ENCODE measurements around the gene TLK2.

Gene TLK2

DNA sequence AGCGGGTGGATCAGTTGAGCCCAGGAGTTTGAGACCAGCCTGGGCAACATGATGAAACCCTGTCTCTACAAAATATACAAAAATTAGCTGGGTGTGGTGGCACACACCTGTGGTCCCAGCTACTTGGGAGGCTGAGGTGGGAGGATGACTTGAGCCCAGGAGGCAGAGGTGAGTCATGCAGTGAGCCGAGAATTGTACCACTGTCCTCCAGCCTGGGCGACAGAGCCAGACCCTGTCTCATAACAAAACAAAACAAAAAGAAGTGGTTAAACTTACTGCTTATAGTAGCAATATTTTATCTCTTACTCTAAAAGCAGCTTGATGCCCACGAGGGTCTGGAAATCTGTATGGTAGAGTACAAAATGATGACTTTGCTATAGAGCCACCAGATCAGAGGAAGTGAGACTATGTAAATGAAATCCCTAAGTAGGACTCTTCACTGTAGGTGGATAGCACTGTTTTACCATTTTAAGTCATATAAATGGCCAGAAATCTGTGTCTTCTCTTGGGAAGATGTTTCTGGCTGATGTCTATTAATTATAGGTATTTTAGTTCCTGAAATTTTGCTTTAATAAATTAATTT lies 88.5 kb downstream of the TLK2 start:
- peaks cover 50 to 77% of the 10 kb centered on the region in 2 experiments for H3K36me3 ChIP-seq (ENCODE audit: control insufficient read depth in 2 of 2, insufficient read depth in 1 of 2, low read length in 2 of 2)
- TF ChIP-seq SETDB1 (IDR thresholded peaks at IDR 0.05; ENCODE audit: insufficient read length, low read length): peak; percentile 50
- TF ChIP-seq OVOL3 (tag by site-specific recombination; IDR thresholded peaks at IDR 0.05): no peak
- ChIA-PET CTCF (no interaction called here), POLR2A (no interaction called here)
- H3K27ac ChIP-seq (ENCODE audit: extremely low read depth, low read depth, low read length): no peak overlapping the region
- H3K4me1 ChIP-seq (ENCODE audit: control insufficient read depth, insufficient read depth, low read length): no peaks in the 10 kb centered on the region
- no peaks in the 10 kb centered on the region for H3K9me3 ChIP-seq (ENCODE audit: control insufficient read depth, insufficient read depth, low read depth, low read length)
- H3K4me3 ChIP-seq (ENCODE audit: low read depth, low read length): no peak overlapping the region

- H3K27ac ChIP-seq (ENCODE audit: extremely low read depth, low read depth, low read length): no peak overlapping the region
- CTCF ChIA-PET: interaction anchor here (0.6 kb wide), 1 partner anchor 18 kb away, joined by 3 read pairs; no protein-coding TSS in a partner anchor
These were observed 93.9 kb downstream of the TLK2 start for GRCh38 chr17:62572488-62572887.

More at GRCh38 chr17:62572488-62572887, 93.9 kb downstream of the TLK2 start:
- POLR2A ChIA-PET: interaction anchor here (0.6 kb wide), 1 partner anchor 133 kb away, joined by 3 read pairs; no protein-coding TSS in a partner anchor
- H3K4me3 ChIP-seq (ENCODE audit: low read depth, low read length): no peak overlapping the region
- TF ChIP-seq ZNF521 (tag by site-specific recombination; IDR thresholded peaks at IDR 0.05) (no peak), ZNF501 (tag by site-specific recombination; IDR thresholded peaks at IDR 0.05) (no peak), ZNF148 (tag by site-specific recombination; IDR thresholded peaks at IDR 0.05; ENCODE audit: borderline replicate concordance) (no peak), ZEB2 (tag by site-specific recombination; IDR thresholded peaks at IDR 0.05) (no peak), ZNF621 (tag by site-specific recombination; IDR thresholded peaks at IDR 0.05) (no peak), ZNF555 (tag by site-specific recombination; conservative IDR thresholded peaks at IDR 0.05) (no peak), ZNF449 (tag by site-specific recombination; IDR thresholded peaks at IDR 0.05) (no peak), ZNF398 (tag by site-specific recombination; IDR thresholded peaks at IDR 0.05) (no peak)
- TF ChIP-seq, protein P1, sequence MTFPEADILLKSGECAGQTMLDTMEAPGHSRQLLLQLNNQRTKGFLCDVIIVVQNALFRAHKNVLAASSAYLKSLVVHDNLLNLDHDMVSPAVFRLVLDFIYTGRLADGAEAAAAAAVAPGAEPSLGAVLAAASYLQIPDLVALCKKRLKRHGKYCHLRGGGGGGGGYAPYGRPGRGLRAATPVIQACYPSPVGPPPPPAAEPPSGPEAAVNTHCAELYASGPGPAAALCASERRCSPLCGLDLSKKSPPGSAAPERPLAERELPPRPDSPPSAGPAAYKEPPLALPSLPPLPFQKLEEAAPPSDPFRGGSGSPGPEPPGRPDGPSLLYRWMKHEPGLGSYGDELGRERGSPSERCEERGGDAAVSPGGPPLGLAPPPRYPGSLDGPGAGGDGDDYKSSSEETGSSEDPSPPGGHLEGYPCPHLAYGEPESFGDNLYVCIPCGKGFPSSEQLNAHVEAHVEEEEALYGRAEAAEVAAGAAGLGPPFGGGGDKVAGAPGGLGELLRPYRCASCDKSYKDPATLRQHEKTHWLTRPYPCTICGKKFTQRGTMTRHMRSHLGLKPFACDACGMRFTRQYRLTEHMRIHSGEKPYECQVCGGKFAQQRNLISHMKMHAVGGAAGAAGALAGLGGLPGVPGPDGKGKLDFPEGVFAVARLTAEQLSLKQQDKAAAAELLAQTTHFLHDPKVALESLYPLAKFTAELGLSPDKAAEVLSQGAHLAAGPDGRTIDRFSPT (tag by site-specific recombination; IDR thresholded peaks at IDR 0.05): no peak
- TF ChIP-seq, protein P2, sequence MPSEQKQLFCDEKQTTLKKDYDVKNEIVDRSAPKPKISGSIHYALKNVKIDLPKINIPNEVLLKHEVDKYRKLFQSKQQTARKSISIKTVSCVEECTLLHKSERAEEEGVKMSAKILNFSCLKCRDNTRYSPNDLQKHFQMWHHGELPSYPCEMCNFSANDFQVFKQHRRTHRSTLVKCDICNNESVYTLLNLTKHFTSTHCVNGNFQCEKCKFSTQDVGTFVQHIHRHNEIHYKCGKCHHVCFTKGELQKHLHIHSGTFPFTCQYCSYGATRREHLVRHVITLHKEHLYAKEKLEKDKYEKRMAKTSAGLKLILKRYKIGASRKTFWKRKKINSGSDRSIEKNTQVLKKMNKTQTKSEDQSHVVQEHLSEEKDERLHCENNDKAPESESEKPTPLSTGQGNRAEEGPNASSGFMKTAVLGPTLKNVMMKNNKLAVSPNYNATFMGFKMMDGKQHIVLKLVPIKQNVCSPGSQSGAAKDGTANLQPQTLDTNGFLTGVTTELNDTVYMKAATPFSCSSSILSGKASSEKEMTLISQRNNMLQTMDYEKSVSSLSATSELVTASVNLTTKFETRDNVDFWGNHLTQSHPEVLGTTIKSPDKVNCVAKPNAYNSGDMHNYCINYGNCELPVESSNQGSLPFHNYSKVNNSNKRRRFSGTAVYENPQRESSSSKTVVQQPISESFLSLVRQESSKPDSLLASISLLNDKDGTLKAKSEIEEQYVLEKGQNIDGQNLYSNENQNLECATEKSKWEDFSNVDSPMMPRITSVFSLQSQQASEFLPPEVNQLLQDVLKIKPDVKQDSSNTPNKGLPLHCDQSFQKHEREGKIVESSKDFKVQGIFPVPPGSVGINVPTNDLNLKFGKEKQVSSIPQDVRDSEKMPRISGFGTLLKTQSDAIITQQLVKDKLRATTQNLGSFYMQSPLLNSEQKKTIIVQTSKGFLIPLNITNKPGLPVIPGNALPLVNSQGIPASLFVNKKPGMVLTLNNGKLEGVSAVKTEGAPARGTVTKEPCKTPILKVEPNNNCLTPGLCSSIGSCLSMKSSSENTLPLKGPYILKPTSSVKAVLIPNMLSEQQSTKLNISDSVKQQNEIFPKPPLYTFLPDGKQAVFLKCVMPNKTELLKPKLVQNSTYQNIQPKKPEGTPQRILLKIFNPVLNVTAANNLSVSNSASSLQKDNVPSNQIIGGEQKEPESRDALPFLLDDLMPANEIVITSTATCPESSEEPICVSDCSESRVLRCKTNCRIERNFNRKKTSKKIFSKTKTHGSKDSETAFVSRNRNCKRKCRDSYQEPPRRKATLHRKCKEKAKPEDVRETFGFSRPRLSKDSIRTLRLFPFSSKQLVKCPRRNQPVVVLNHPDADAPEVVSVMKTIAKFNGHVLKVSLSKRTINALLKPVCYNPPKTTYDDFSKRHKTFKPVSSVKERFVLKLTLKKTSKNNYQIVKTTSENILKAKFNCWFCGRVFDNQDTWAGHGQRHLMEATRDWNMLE (tag by site-specific recombination; conservative IDR thresholded peaks at IDR 0.05; ENCODE audit: low read depth): no peak
- no peaks in the 10 kb centered on the region for H3K4me1 ChIP-seq (ENCODE audit: control insufficient read depth, insufficient read depth, low read length)
- H3K36me3 ChIP-seq (ENCODE audit: control insufficient read depth in 2 of 2, insufficient read depth in 1 of 2, low read length in 2 of 2): peaks cover 50 to 70% of the 10 kb centered on the region in 2 experiments
- no peaks in the 10 kb centered on the region for H3K9me3 ChIP-seq (ENCODE audit: control insufficient read depth, insufficient read depth, low read depth, low read length)

Measured in HEK293 (cell line).